ENCODE measurements around the gene HRC. TPM values are rescaled to one million over a fixed set of nuclear protein-coding genes. Genes with fewer than 3 reads are reported as not detected.

The HRC gene
- total and polyA plus RNA-seq, 2 of the 8 experiments (the other 6 are each of a cell fraction or from before 2014, with no cell fraction given): 2.3 to 2.6 TPM

DNA sequence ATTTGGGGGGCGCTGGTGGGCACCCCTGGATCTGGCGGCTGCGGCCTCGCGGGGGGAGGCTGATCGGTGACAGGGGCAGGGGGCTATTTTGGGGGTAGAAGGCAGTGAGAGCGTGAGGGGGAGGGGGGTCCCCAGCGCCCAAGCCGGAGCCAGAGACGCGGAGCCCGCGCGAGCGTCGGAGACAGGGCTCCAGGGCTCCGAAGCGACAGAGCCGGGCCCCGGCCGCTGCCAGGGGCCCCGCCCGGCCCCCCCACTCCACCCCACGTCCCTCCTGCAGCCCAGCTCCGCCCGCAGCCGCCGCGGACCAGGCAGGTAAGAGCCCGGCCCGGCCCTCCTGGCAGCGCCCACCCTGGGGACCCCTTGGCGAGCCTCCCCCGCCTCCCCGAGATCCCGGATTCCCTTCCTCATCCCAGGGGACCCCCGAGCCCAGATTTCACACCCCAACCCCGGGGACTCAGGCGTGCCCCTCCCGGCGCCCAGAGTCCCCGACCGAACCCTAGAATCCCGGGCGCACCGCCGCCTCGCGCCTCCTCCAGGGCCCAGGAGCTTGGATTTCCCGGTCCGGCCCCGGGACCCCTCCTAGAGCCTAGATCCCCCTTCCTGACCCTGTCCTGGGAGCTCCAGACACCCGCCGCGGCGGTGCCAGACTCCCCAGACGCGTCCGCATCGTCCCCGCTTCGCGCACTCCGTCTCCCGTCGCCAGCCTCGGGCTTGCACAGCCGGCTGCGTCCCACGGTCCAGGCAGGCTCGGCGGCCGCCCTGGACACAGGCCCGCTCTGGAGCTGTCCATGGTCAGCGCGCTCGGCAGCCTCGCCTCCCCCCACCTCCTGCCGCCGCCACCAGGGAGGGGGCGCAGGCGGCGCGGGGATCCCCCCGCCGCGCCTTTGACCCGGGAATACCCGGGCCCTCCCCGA, 35.5 kb downstream of the HRC start, which contains the start of gene PPFIA3 (continued):
- TF ChIP-seq POLR2AphosphoS5 (IDR thresholded peaks at IDR 0.05; ENCODE audit: low read depth, low read length) (no peak), SUZ12 (IDR thresholded peaks at IDR 0.05; ENCODE audit: low read length) (peak; percentile 55), CHD1 (IDR thresholded peaks at IDR 0.05; ENCODE audit: low read depth, low read length) (no peak), RNF2 (IDR thresholded peaks at IDR 0.05; ENCODE audit: borderline replicate concordance, low read depth, low read length, missing control alignments, poor library complexity, severe bottlenecking) (no peak), HDAC2 (IDR thresholded peaks at IDR 0.05; ENCODE audit: borderline replicate concordance in 1 of 2, low read depth in 2 of 2, low read length in 2 of 2) (peak in 1 of 2 experiments; percentile 32; a peak in 1 of 4 replicates), CREB1 (IDR thresholded peaks at IDR 0.05) (no peak), ASH2L (IDR thresholded peaks at IDR 0.05; ENCODE audit: low read length) (peak; percentile 42), RAD21 (IDR thresholded peaks at IDR 0.05 in 1 of 2, conservative IDR thresholded peaks at IDR 0.05 in 1 of 2; ENCODE audit: low read depth in 2 of 2, low read length in 2 of 2) (no peak), RBBP5 (IDR thresholded peaks at IDR 0.05; ENCODE audit: borderline replicate concordance, low read depth, low read length) (no peak; the same call in 1 of the 2 replicates), SIN3A (conservative IDR thresholded peaks at IDR 0.05 in 1 of 2, IDR thresholded peaks at IDR 0.05 in 1 of 2; ENCODE audit: low read depth in 1 of 2, low read length in 2 of 2) (peak in 1 of 2 experiments; percentile 82; a peak in 2 of 4 replicates), KDM1A (IDR thresholded peaks at IDR 0.05; ENCODE audit: borderline replicate concordance, low read length) (peak; percentile 58; the same call in 1 of the 2 replicates), MAFK (IDR thresholded peaks at IDR 0.05; ENCODE audit: low read depth, low read length) (no peak), KDM5A (IDR thresholded peaks at IDR 0.05; ENCODE audit: low read length) (no peak), POU5F1 (IDR thresholded peaks at IDR 0.05; ENCODE audit: low read depth, low read length) (no peak)
- TF ChIP-seq, protein P1, sequence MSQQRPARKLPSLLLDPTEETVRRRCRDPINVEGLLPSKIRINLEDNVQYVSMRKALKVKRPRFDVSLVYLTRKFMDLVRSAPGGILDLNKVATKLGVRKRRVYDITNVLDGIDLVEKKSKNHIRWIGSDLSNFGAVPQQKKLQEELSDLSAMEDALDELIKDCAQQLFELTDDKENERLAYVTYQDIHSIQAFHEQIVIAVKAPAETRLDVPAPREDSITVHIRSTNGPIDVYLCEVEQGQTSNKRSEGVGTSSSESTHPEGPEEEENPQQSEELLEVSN (IDR thresholded peaks at IDR 0.05): no peak
- TF ChIP-seq, protein P2, sequence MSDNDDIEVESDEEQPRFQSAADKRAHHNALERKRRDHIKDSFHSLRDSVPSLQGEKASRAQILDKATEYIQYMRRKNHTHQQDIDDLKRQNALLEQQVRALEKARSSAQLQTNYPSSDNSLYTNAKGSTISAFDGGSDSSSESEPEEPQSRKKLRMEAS (IDR thresholded peaks at IDR 0.05): 0 out of 2 replicates have a peak, but pooled peaks have one; percentile 52

All from H1 (cell line).